C1 segment of cervical spinal cord (tissue), 14 donors: ENCODE data around the gene OR10H1.
"Not testable (repeated sequence)": the region's sequence is repeated elsewhere in the genome, so short reads cannot be mapped to it uniquely, and the experiment has no call there.

Source experiments
- DNase-seq, 14 donors: peaks; one replicate each; lab custom pipeline; 2025; lab: John Stamatoyannopoulos, UW

Gene OR10H1

GRCh38 chr19:15774159-15774558 lies 41.3 kb downstream of the OR10H1 start:
- DNase-seq, result not testable (repeated sequence)

- no peak for DNase-seq
Observed at GRCh38 chr19:15769586-15769985, 45.9 kb downstream of the OR10H1 start.

GRCh38 chr19:15759962-15760565 lies 55.4 kb downstream of the OR10H1 start:
- DNase-seq, result no peak

GRCh38 chr19:15758379-15758778 lies 57.1 kb downstream of the OR10H1 start:
- no peak for DNase-seq
